ENCODE data around the gene ADIPOR2. TPM values are rescaled to one million over a fixed set of nuclear protein-coding genes. Genes with fewer than 3 reads are reported as not detected.

The ADIPOR2 gene
- total and polyA plus RNA-seq, 10 of the 15 experiments (the other 5 are each of a cell fraction or from before 2014, with no cell fraction given): 8.6 to 65.0 (median 38.0) TPM

DNA sequence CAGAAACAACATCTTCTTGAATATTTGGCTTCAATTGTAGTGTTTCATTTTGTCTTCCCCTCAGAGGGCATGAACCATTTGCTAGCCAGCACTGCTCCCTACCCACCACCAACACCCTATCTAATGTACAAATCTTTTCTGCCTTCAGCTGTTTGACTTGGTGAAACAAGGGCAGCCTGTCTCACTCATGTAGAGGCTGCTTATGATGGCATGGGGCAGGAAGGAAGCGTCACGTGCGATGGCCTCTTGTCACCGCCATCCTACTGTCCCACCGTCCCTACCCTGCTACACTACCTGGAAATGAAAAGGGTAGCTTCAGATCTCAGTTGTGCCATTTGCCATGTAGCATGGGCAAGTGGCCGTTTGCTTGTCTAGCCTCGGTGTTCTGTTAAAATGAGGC lies 99.6 kb downstream of the ADIPOR2 start (continued):
- no peak for TF ChIP-seq RAD51 (IDR thresholded peaks at IDR 0.05)
- no peak for TF ChIP-seq JUNB (IDR thresholded peaks at IDR 0.05)
- TF ChIP-seq, protein P1, sequence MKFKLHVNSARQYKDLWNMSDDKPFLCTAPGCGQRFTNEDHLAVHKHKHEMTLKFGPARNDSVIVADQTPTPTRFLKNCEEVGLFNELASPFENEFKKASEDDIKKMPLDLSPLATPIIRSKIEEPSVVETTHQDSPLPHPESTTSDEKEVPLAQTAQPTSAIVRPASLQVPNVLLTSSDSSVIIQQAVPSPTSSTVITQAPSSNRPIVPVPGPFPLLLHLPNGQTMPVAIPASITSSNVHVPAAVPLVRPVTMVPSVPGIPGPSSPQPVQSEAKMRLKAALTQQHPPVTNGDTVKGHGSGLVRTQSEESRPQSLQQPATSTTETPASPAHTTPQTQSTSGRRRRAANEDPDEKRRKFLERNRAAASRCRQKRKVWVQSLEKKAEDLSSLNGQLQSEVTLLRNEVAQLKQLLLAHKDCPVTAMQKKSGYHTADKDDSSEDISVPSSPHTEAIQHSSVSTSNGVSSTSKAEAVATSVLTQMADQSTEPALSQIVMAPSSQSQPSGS (IDR thresholded peaks at IDR 0.05; ENCODE audit: low read length): no peak
- no peak for TF ChIP-seq ZNF24 (IDR thresholded peaks at IDR 0.05)
- no peak for TF ChIP-seq SRF (IDR thresholded peaks at IDR 0.05; ENCODE audit: low read depth in 2 of 2, low read length in 2 of 2)
- TF ChIP-seq CBFB (IDR thresholded peaks at IDR 0.05; ENCODE audit: low read depth): no peak

DNA sequence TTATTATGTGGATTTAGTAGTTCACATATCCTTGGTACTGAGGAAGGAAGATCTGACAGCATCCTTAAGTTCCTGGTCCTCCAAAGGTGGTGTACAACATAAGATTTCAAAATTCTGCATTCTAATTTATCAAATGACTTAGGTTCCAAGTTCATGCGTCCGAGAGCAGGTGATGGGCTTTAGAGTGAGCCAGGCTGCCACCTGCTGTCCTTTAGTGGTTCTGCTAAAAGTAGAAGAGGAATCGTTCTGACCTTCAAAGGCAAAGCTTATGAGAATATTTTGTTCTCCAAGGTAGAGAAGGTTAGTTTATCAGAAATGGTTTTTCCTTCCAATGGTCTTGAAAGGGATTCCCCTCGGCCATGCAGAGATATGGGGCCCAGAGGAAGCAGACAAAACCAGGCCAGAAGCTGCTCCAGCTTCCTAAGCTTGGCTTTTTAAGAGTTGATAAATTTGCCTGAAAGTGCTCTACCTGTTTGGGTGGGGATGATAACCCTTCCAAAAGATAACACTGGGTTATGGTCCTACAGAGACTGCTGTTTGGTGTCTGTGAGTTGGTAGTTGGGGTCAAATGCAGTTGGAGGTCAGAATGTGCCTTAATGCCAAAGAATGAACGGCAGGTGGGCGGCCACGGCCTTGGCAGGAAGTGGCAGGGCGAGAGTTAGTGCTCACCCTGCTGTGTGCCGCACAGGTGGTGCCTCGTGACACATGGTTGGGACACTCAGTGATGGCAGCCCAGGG lies 100.4 kb downstream of the ADIPOR2 start:
- Histone ChIP-seq H3K4me1 (ENCODE audit: control insufficient read depth, insufficient read depth, low read length) (peaks cover 4% of the 10 kb centered on the region), H3K36me3 (ENCODE audit: control insufficient read depth in 2 of 2, insufficient read depth in 2 of 2, low read length in 1 of 2) (peaks cover 12 to 13% of the 10 kb centered on the region in 2 experiments), H4K20me1 (ENCODE audit: control insufficient read depth, insufficient read depth) (no peaks in the 10 kb centered on the region), H2AFZ (ENCODE audit: control insufficient read depth, low read depth, low read length) (no peak overlapping the region), H3K27me3 (replicated peaks in 1 of 2; ENCODE audit: control insufficient read depth in 2 of 2, insufficient read depth in 2 of 2, low read length in 1 of 2) (no peaks in the 10 kb centered on the region), H3K9ac (ENCODE audit: control insufficient read depth, insufficient read depth, low read length) (no peak overlapping the region), H3K27ac (ENCODE audit: control insufficient read depth, insufficient read depth) (no peak overlapping the region), H3K79me2 (ENCODE audit: control insufficient read depth, insufficient read depth, low read length) (no peaks in the 10 kb centered on the region), H3K9me3 (replicated peaks; ENCODE audit: control insufficient read depth, insufficient read depth, low read length) (no peaks in the 10 kb centered on the region), H3K4me2 (ENCODE audit: control insufficient read depth, insufficient read depth) (no peak overlapping the region), H3K4me3 (no peak overlapping the region)
- intact Hi-C loops (cut with micrococcal nuclease; ENCODE audit: unreplicated experiment) (loop anchor here (1.0 to 10.0 kb wide), 4 partner anchors 94 to 494 kb away; no protein-coding TSS in a partner anchor), in situ Hi-C loops (cut with MboI) (loop anchor here (5.0 kb wide), 1 partner anchor 146 kb away; no protein-coding TSS in a partner anchor)
- BruUV-seq (replicated peaks): no TSS peak
- SMC1A ChIA-PET (ENCODE audit: uncharacterized antibody, unreplicated experiment): interaction anchor here (0.6 to 7.6 kb wide), 37 partner anchors 9 to 693 kb away, joined by 3 to 202 read pairs (median 4); partner anchors contain the start of gene ADIPOR2
- FAIRE-seq: peak; percentile 96
- POLR2A ChIA-PET: interaction anchor here (0.7 to 1.6 kb wide), 5 partner anchors 138 to 156 kb away, joined by 3 to 5 read pairs (median 5); no protein-coding TSS in a partner anchor
- DNase-seq (ENCODE audit: low read depth, low spot score): peak; percentile 30
- CTCF ChIA-PET: interaction anchor here (0.6 to 9.5 kb wide), 56 partner anchors 9 to 1350 kb away, joined by 3 to 434 read pairs (median 4); partner anchors contain the start of genes ADIPOR2 and WNT5B
- RAD21 ChIA-PET (ENCODE audit: unreplicated experiment): interaction anchor here (0.6 to 5.9 kb wide), 22 partner anchors 10 to 724 kb away, joined by 3 to 234 read pairs (median 5); partner anchors contain the start of gene ADIPOR2
- ATAC-seq: peak; percentile 43
- WGBS (ENCODE audit: insufficient coverage, insufficient replicate concordance, low lambda C conversion rate, missing lambda C conversion rate): 18% methylated on average over 10 of the region's 10 CpGs
- TF ChIP-seq, protein P2, sequence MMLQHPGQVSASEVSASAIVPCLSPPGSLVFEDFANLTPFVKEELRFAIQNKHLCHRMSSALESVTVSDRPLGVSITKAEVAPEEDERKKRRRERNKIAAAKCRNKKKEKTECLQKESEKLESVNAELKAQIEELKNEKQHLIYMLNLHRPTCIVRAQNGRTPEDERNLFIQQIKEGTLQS (IDR thresholded peaks at IDR 0.05; ENCODE audit: borderline replicate concordance, extremely low read depth, low read depth, low read length): no peak
- peak; percentile 93 for TF ChIP-seq SMC3 (IDR thresholded peaks at IDR 0.05; ENCODE audit: borderline replicate concordance, low read length)
- TF ChIP-seq IKZF1 (conservative IDR thresholded peaks at IDR 0.05): no peak
- no peak for TF ChIP-seq YBX1 (IDR thresholded peaks at IDR 0.05)
- TF ChIP-seq FOXM1 (IDR thresholded peaks at IDR 0.05; ENCODE audit: low read depth, low read length): no peak
- TF ChIP-seq HDGF (IDR thresholded peaks at IDR 0.05): no peak
- TF ChIP-seq RAD21 (IDR thresholded peaks at IDR 0.05; ENCODE audit: insufficient read depth, low read depth, low read length): peak; percentile 89
- no peak for TF ChIP-seq ZNF622 (IDR thresholded peaks at IDR 0.05)
- no peak for TF ChIP-seq NBN (IDR thresholded peaks at IDR 0.05)
- TF ChIP-seq, protein P3, sequence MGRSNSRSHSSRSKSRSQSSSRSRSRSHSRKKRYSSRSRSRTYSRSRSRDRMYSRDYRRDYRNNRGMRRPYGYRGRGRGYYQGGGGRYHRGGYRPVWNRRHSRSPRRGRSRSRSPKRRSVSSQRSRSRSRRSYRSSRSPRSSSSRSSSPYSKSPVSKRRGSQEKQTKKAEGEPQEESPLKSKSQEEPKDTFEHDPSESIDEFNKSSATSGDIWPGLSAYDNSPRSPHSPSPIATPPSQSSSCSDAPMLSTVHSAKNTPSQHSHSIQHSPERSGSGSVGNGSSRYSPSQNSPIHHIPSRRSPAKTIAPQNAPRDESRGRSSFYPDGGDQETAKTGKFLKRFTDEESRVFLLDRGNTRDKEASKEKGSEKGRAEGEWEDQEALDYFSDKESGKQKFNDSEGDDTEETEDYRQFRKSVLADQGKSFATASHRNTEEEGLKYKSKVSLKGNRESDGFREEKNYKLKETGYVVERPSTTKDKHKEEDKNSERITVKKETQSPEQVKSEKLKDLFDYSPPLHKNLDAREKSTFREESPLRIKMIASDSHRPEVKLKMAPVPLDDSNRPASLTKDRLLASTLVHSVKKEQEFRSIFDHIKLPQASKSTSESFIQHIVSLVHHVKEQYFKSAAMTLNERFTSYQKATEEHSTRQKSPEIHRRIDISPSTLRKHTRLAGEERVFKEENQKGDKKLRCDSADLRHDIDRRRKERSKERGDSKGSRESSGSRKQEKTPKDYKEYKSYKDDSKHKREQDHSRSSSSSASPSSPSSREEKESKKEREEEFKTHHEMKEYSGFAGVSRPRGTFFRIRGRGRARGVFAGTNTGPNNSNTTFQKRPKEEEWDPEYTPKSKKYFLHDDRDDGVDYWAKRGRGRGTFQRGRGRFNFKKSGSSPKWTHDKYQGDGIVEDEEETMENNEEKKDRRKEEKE (IDR thresholded peaks at IDR 0.05): no peak

Measured in GM12878 (cell line).